Peyer's patch (tissue), 4 donors: ENCODE data around the gene EXOC4.
"Not testable (repeated sequence)": the region's sequence is repeated elsewhere in the genome, so short reads cannot be mapped to it uniquely, and the experiment has no call there.

ENCODE experiments used
- POLR2A ChIP-seq, 2 donors: fragments of 450-650 bp; IDR thresholded peaks; one replicate each; pipeline ENCODE4 v1.5.1; 2017; ENCODE audit warnings: antibody characterized with exemption in 2 of 2, mild to moderate bottlenecking in 2 of 2, moderate library complexity in 2 of 2
- TF ChIP-seq, protein P1 (sequence below), 6 experiments: fragments of 450-650 bp in 4 of 6; fragments of 200-600 bp in 2 of 6; sonication (generic) in 1 of 6; IDR thresholded peaks; one replicate each; pipeline ENCODE4 v1.5.1; 2017 to 2019; ENCODE audit warnings: antibody characterized with exemption in 6 of 6, mild to moderate bottlenecking in 3 of 6, moderate library complexity in 1 of 6

DNA sequence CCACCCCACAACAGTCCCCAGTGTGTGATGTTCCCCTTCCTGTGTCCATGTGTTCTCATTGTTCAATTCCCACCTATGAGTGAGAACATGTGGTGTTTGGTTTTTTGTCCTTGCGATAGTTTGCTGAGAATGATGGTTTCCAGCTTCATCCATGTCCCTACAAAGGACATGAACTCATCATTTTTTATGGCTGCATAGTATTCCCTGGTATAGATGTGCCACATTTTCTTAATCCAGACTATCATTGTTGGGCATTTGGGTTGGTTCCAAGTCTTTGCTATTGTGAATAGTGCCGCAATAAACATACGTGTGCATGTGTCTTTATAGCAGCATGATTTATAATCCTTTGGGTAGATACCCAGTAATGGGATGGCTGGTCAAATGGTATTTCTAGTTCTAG lies 26.1 kb downstream of the EXOC4 start:
- TF ChIP-seq, protein P1, sequence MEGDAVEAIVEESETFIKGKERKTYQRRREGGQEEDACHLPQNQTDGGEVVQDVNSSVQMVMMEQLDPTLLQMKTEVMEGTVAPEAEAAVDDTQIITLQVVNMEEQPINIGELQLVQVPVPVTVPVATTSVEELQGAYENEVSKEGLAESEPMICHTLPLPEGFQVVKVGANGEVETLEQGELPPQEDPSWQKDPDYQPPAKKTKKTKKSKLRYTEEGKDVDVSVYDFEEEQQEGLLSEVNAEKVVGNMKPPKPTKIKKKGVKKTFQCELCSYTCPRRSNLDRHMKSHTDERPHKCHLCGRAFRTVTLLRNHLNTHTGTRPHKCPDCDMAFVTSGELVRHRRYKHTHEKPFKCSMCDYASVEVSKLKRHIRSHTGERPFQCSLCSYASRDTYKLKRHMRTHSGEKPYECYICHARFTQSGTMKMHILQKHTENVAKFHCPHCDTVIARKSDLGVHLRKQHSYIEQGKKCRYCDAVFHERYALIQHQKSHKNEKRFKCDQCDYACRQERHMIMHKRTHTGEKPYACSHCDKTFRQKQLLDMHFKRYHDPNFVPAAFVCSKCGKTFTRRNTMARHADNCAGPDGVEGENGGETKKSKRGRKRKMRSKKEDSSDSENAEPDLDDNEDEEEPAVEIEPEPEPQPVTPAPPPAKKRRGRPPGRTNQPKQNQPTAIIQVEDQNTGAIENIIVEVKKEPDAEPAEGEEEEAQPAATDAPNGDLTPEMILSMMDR (IDR thresholded peaks at IDR 0.05), result not testable (repeated sequence)
- not testable (repeated sequence) for TF ChIP-seq POLR2A (IDR thresholded peaks at IDR 0.05)
